ENCODE results near the gene PXDC1.
"Not testable (repeated sequence)": the region's sequence is repeated elsewhere in the genome, so short reads cannot be mapped to it uniquely, and the experiment has no call there.

PXDC1 gene

GRCh38 chr6:3707751-3708412 is 43.6 kb downstream of the PXDC1 start:
- no peak for DNase-seq

- no peak for DNase-seq
These were observed 44.5 kb downstream of the PXDC1 start for GRCh38 chr6:3707024-3707423.

GRCh38 chr6:3706547-3706946 is 45.0 kb downstream of the PXDC1 start:
- no peak for DNase-seq

- no peak for DNase-seq
These were observed 49.9 kb downstream of the PXDC1 start for GRCh38 chr6:3701631-3702030.

- DNase-seq, result no peak
These were observed 52.3 kb downstream of the PXDC1 start for GRCh38 chr6:3699231-3699630.

GRCh38 chr6:3698021-3698420 is 53.5 kb downstream of the PXDC1 start:
- no peak for DNase-seq

GRCh38 chr6:3697609-3698008 is 53.9 kb downstream of the PXDC1 start:
- no peak for DNase-seq

GRCh38 chr6:3696525-3697088 is 54.9 kb downstream of the PXDC1 start:
- peak; percentile 77 to 88 for DNase-seq

- DNase-seq, result no peak
These were observed 56.3 kb downstream of the PXDC1 start for GRCh38 chr6:3695065-3695817.

- DNase-seq, result no peak
These were observed 57.7 kb downstream of the PXDC1 start for GRCh38 chr6:3693831-3694230.

- DNase-seq, result no peak
These were observed 61.0 kb downstream of the PXDC1 start for GRCh38 chr6:3690506-3690905.

GRCh38 chr6:3687847-3688246 is 63.7 kb downstream of the PXDC1 start:
- DNase-seq, result peak in 1 of 2 experiments; percentile 37

GRCh38 chr6:3683331-3683730 is 68.2 kb downstream of the PXDC1 start:
- DNase-seq, result no peak

- DNase-seq, result no peak
These were observed 72.6 kb downstream of the PXDC1 start for GRCh38 chr6:3678946-3679345.

- not testable (repeated sequence) for DNase-seq
These were observed 73.8 kb downstream of the PXDC1 start for GRCh38 chr6:3677751-3678150.

- not testable (repeated sequence) for DNase-seq
These were observed 74.2 kb downstream of the PXDC1 start for GRCh38 chr6:3677351-3677750.
